Nephron progenitor cell (in vitro differentiated cells): ENCODE results near the gene PLXNA4.

Experiments
- DNase-seq: peaks from one replicate; pipeline ENCODE4 v3.0.0; 2021
- H3K27ac Mint-ChIP-seq: 2 replicates; pipeline ENCODE4 v1.8.0; 2021; ENCODE audit warnings: mild to moderate bottlenecking, moderate library complexity, mixed read lengths
- H3K27me3 Mint-ChIP-seq: 2 replicates; pipeline ENCODE4 v1.8.0; 2021; ENCODE audit warnings: mild to moderate bottlenecking, low read depth, mixed read lengths; ENCODE audit not compliant: poor library complexity
- H3K36me3 Mint-ChIP-seq: 2 replicates; pipeline ENCODE4 v1.8.0; 2021; ENCODE audit warnings: low read depth, mixed read lengths
- H3K4me1 Mint-ChIP-seq: 2 replicates; pipeline ENCODE4 v1.8.0; 2021; ENCODE audit warnings: mixed read lengths
- H3K4me3 Mint-ChIP-seq: 2 replicates; pipeline ENCODE4 v1.8.0; 2021; ENCODE audit warnings: mild to moderate bottlenecking, moderate library complexity, mixed read lengths
- H3K9me3 Mint-ChIP-seq: 2 replicates; pipeline ENCODE4 v1.8.0; 2021; ENCODE audit warnings: mild to moderate bottlenecking, moderate library complexity, mixed read lengths
- CTCF ChIP-seq: fragments of 200-600 bp; sonication (generic); IDR thresholded peaks from 2 replicates; pipeline ENCODE4 v1.5.0; 2021; ENCODE audit warnings: antibody characterized with exemption

Gene PLXNA4

GRCh38 chr7:132464740-132465139 lies 111.5 kb downstream of the PLXNA4 start:
- DNase-seq = no peak
- TF ChIP-seq CTCF = no peak
- Mint-ChIP-seq H3K4me1 (peaks cover 22% of the 10 kb centered on the region), H3K27me3 (peaks cover 31% of the 10 kb centered on the region), H3K9me3 (no peaks in the 10 kb centered on the region), H3K36me3 (no peaks in the 10 kb centered on the region), H3K4me3 (no peak overlapping the region), H3K27ac (no peak overlapping the region)

DNA sequence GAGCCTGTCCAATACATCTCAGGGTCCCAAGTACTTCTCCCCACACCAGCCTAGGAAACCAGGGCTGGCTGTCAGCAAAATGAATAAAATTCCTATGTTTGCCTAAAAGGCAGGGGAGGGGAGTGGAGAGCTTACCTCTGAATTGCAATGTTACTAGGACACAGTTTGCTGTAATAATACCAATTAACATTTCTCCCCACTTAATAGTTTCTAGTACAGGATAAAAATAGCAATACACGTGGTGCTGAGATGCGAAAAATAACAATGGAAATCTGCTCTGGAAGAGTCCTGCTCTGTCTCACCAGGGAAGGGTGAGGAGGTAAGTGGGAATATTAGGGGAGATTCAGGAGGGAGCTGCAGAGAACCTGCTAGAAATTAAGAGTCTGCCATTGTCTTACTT lies 112.3 kb downstream of the PLXNA4 start:
- Mint-ChIP-seq H3K9me3 (no peaks in the 10 kb centered on the region), H3K4me1 (peaks cover 22% of the 10 kb centered on the region), H3K36me3 (no peaks in the 10 kb centered on the region), H3K27ac (no peak overlapping the region), H3K4me3 (no peak overlapping the region), H3K27me3 (peaks cover 28% of the 10 kb centered on the region)
- DNase-seq = no peak
- no peak for TF ChIP-seq CTCF

DNA sequence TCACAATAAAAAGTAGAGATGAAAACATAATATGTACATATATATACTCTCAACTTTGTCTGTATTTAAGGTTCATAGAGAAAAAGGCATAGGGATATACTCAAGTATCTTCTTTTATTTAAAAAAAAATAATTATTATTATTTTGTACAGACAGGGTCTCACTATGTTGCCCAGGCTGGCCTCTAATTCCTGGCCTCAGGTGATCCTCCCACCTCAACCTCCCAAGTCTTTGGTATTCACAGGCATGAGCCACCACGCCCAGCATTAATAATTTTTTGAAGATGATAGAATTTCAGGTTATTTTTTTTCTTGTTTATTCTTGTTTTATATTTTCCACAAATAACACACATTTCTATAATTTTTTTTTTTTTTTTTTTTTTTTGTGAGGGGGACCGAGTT lies 113.8 kb downstream of the PLXNA4 start:
- Mint-ChIP-seq H3K27ac (no peak overlapping the region), H3K36me3 (no peaks in the 10 kb centered on the region), H3K9me3 (no peaks in the 10 kb centered on the region), H3K4me3 (no peak overlapping the region), H3K4me1 (peaks cover 22% of the 10 kb centered on the region), H3K27me3 (peaks cover 35% of the 10 kb centered on the region)
- no peak for DNase-seq
- no peak for TF ChIP-seq CTCF

- peaks cover 22% of the 10 kb centered on the region for H3K4me1 Mint-ChIP-seq
- H3K4me3 Mint-ChIP-seq = no peak overlapping the region
- H3K27ac Mint-ChIP-seq = no peak overlapping the region
- no peaks in the 10 kb centered on the region for H3K36me3 Mint-ChIP-seq
- no peaks in the 10 kb centered on the region for H3K9me3 Mint-ChIP-seq
- TF ChIP-seq CTCF = no peak
- H3K27me3 Mint-ChIP-seq = peaks cover 24% of the 10 kb centered on the region
- no peak for DNase-seq
Observed at GRCh38 chr7:132461032-132461592, 115.2 kb downstream of the PLXNA4 start.

DNA sequence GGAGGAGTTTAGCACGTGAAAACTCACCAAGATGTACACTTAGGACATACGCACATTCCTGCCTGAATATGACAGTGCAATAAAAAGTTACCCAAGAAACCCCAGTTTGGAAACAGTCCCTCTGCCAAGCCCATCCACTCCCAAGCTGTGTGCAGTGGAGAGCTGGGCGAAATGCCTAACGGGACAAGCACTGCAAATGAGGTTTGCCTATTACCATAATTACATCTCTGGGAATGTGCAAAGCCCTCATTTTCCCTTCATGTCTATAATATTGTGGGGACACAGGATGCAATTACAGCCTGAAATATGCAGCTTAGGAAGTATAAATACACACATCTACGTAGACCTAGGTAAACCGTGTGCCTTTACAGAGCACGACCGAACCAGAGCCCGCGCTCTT lies 117.5 kb downstream of the PLXNA4 start:
- H3K27ac Mint-ChIP-seq = no peak overlapping the region

More for the DNA sequence above, 117.5 kb downstream of the PLXNA4 start:
- TF ChIP-seq CTCF = no peak
- no peak for DNase-seq
- Mint-ChIP-seq H3K4me3 (no peak overlapping the region), H3K4me1 (peaks cover 25% of the 10 kb centered on the region), H3K9me3 (no peaks in the 10 kb centered on the region), H3K27me3 (peaks cover 15% of the 10 kb centered on the region), H3K36me3 (no peaks in the 10 kb centered on the region)
